SK-N-SH treated with all-trans-retinoic acid at 6 μM for 48 hours (cell line): ENCODE results near the gene NKD1.

Experiments
- ATAC-seq: fragments of 200-7000 bp; cut with Tn5 transposase; 3 replicates; pipeline ENCODE4 v1.9.1; 2020; ENCODE audit warnings: mild to moderate bottlenecking, moderate library complexity
- ISL1 ChIP-seq: fragments of 250-450 bp; sonication (Bioruptor Pico); IDR thresholded peaks from 2 replicates; pipeline ENCODE4 v2.1.2; 2022; ENCODE audit warnings: mild to moderate bottlenecking, moderate library complexity
- TCF4 ChIP-seq: fragments of 250-450 bp; sonication (Bioruptor Pico); IDR thresholded peaks from 2 replicates; pipeline ENCODE4 v1.8.0; 2021; ENCODE audit warnings: mild to moderate bottlenecking, moderate library complexity, borderline replicate concordance
- ZNF565 ChIP-seq: fragments of 450-650 bp; formaldehyde crosslinking; conservative IDR thresholded peaks from 2 replicates; pipeline ENCODE4 v1.5.0; 2020; ENCODE audit warnings: low read depth, mild to moderate bottlenecking, moderate library complexity
- TF ChIP-seq, protein P1 (sequence below): fragments of 250-450 bp; sonication (Bioruptor Pico); IDR thresholded peaks from 2 replicates; pipeline ENCODE4 v1.5.0; 2020; ENCODE audit warnings: mild to moderate bottlenecking, moderate library complexity

The NKD1 gene

GRCh38 chr16:50697881-50698767 is 149.9 kb downstream of the NKD1 start:
- TF ChIP-seq, protein P1, sequence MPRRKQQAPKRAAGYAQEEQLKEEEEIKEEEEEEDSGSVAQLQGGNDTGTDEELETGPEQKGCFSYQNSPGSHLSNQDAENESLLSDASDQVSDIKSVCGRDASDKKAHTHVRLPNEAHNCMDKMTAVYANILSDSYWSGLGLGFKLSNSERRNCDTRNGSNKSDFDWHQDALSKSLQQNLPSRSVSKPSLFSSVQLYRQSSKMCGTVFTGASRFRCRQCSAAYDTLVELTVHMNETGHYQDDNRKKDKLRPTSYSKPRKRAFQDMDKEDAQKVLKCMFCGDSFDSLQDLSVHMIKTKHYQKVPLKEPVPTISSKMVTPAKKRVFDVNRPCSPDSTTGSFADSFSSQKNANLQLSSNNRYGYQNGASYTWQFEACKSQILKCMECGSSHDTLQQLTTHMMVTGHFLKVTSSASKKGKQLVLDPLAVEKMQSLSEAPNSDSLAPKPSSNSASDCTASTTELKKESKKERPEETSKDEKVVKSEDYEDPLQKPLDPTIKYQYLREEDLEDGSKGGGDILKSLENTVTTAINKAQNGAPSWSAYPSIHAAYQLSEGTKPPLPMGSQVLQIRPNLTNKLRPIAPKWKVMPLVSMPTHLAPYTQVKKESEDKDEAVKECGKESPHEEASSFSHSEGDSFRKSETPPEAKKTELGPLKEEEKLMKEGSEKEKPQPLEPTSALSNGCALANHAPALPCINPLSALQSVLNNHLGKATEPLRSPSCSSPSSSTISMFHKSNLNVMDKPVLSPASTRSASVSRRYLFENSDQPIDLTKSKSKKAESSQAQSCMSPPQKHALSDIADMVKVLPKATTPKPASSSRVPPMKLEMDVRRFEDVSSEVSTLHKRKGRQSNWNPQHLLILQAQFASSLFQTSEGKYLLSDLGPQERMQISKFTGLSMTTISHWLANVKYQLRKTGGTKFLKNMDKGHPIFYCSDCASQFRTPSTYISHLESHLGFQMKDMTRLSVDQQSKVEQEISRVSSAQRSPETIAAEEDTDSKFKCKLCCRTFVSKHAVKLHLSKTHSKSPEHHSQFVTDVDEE (CRISPR knock-in tag): no peak
- TF ChIP-seq ISL1 (CRISPR knock-in tag) (no peak), TCF4 (no peak), ZNF565 (CRISPR knock-in tag) (no peak)
- ATAC-seq: peak; percentile 54
